CD4-positive, alpha-beta T cell (primary cell): ENCODE data around the gene LILRB1. TPM values are rescaled to one million over a fixed set of nuclear protein-coding genes. Genes with fewer than 3 reads are reported as not detected.
"Not testable (repeated sequence)": the region's sequence is repeated elsewhere in the genome, so short reads cannot be mapped to it uniquely, and the experiment has no call there.

Source experiments
- ATAC-seq: fragments of 200-7000 bp; cut with Tn5 transposase; one replicate; pipeline ENCODE4 v1.10.0; 2022; ENCODE audit warnings: mild to moderate bottlenecking; ENCODE audit not compliant: poor library complexity
- CTCF ChIA-PET: fragments of 350-600 bp; sonication (Branson Sonifier 250); formaldehyde crosslinking; loops from one replicate; lab custom pipeline; 2021; ENCODE audit warnings: antibody characterized with exemption, inconsistent platforms; lab: Charles Lee
- POLR2A ChIA-PET: fragments of 350-600 bp; sonication (Branson Sonifier 250); formaldehyde crosslinking; loops from one replicate; lab custom pipeline; 2021; ENCODE audit warnings: antibody characterized with exemption, inconsistent platforms; lab: Charles Lee
- DNase-seq, 14 experiments: peaks; one replicate each; pipeline ENCODE4 v3.0.0-alpha.2; 2013 to 2020; ENCODE audit warnings: mixed read lengths in 2 of 14
- H3K27ac ChIP-seq, 2 donors: one replicate each; pipeline versions ENCODE4 v1.5.1 to v1.7.0; 2013; ENCODE audit warnings: low read length in 2 of 2, low read depth in 1 of 2, mild to moderate bottlenecking in 1 of 2
- H3K27me3 ChIP-seq, 2 experiments: 1 replicate in 1 of 2; 2 replicates in 1 of 2; pipeline versions ENCODE4 v1.6.1 to v1.7.0; 2013; ENCODE audit warnings: low read length in 2 of 2, control low read depth in 1 of 2, mild to moderate bottlenecking in 1 of 2, moderate library complexity in 1 of 2; ENCODE audit not compliant: insufficient read depth in 2 of 2, control insufficient read depth in 1 of 2
- H3K36me3 ChIP-seq: one replicate; pipeline ENCODE4 v1.6.1; 2013; ENCODE audit warnings: low read length, control low read depth; ENCODE audit not compliant: insufficient read depth
- H3K4me1 ChIP-seq: one replicate; pipeline ENCODE4 v1.6.1; 2013; ENCODE audit warnings: low read length, control low read depth; ENCODE audit not compliant: insufficient read depth
- H3K4me3 ChIP-seq: one replicate; pipeline ENCODE4 v1.5.1; 2013; ENCODE audit warnings: mild to moderate bottlenecking, low read length, moderate library complexity
- H3K9me3 ChIP-seq, 2 experiments: 1 replicate in 1 of 2; 2 replicates in 1 of 2; pipeline versions ENCODE4 v1.6.1 to v1.7.0; 2013; ENCODE audit warnings: low read length in 2 of 2, mild to moderate bottlenecking in 2 of 2, control low read depth in 1 of 2, moderate library complexity in 1 of 2; ENCODE audit not compliant: control insufficient read depth in 1 of 2, insufficient read depth in 1 of 2
- H3K27ac Mint-ChIP-seq: one replicate; pipeline ENCODE4 v1.8.0; 2020; ENCODE audit warnings: mixed read lengths
- H3K27me3 Mint-ChIP-seq: one replicate; pipeline ENCODE4 v1.8.0; 2021; ENCODE audit warnings: mixed read lengths
- H3K36me3 Mint-ChIP-seq: one replicate; pipeline ENCODE4 v1.8.0; 2021; ENCODE audit warnings: low read depth, mixed read lengths
- H3K4me1 Mint-ChIP-seq: one replicate; pipeline ENCODE4 v1.8.0; 2021; ENCODE audit warnings: low read depth, mixed read lengths
- H3K4me3 Mint-ChIP-seq: one replicate; pipeline ENCODE4 v1.8.0; 2020; ENCODE audit warnings: mild to moderate bottlenecking, mixed read lengths
- H3K9me3 Mint-ChIP-seq: one replicate; pipeline ENCODE4 v1.8.0; 2020; ENCODE audit warnings: mixed read lengths
- intact Hi-C, 2 experiments: fragments of 100-400 bp; cut with DNase I in 1 of 2; cut with micrococcal nuclease in 1 of 2; formaldehyde crosslinking; loops; one replicate each; pipeline versions ENCODE4 v1.15.1 to v1.9.0; 2023 to 2025; cut with DNase I, micrococcal nuclease
- polyA plus RNA-seq, 2 donors: library from polyadenylated mRNA; unstranded; fragments of 120-200 nt; gene quantifications; one replicate each; pipeline ENCODE4 v1.2.1, GENCODE V29; 2013
- total RNA-seq, 174 experiments: library from RNA in 2 of 174; stranded (reverse) in 2 of 174; gene quantifications; one replicate each; pipeline ENCODE4 v1.2.3 and lab custom pipeline; 2021 to 2026
- TF ChIP-seq, protein P1 (sequence below): fragments of 200-600 bp; IDR thresholded peaks from one replicate; pipeline ENCODE4 v1.8.0; 2022; ENCODE audit warnings: antibody characterized with exemption, mild to moderate bottlenecking

Gene LILRB1
- total RNA-seq (under 1 TPM; 0.22 to 0.38 TPM), total RNA-seq (lab: John Stamatoyannopoulos, UW) (0 to 7.1 (median 0.43) reads per million in 172 experiments)
- polyA plus RNA-seq (2013, experiment 1 of 2) = 12.4 TPM
- 10.5 TPM for polyA plus RNA-seq (2013, experiment 2 of 2)

- H3K36me3 Mint-ChIP-seq, H3K27ac Mint-ChIP-seq, H3K4me1 Mint-ChIP-seq, CTCF ChIA-PET, H3K4me1 ChIP-seq, H3K9me3 ChIP-seq, POLR2A ChIA-PET, H3K9me3 Mint-ChIP-seq, ATAC-seq, H3K27ac ChIP-seq, H3K36me3 ChIP-seq, H3K4me3 Mint-ChIP-seq: not testable (repeated sequence)
- peaks cover 57% of the 10 kb centered on the region for H3K27me3 Mint-ChIP-seq
- DNase-seq = peak in 1 of 14 experiments; percentile 29
- H3K4me3 ChIP-seq = peak within 1 kb of the TSS; percentile 13
- peaks cover 12 to 15% of the 10 kb centered on the region in 2 experiments for H3K27me3 ChIP-seq
- intact Hi-C loops = loop anchor here in 1 of 2 experiments (5.0 kb wide), 1 partner anchor 333 kb away; no protein-coding TSS in a partner anchor
These were observed at the start of gene LILRB1 for GRCh38 chr19:54630262-54630661. Gene LILRB1, plus strand, starts transcription at chr19:54630484. Its CDS starts 590 bp downstream, at chr19:54631074.

- no peak for ATAC-seq
- Histone ChIP-seq H3K27ac (no peak overlapping the region), H3K4me3 (no peak overlapping the region), H3K4me1 (no peaks in the 10 kb centered on the region), H3K27me3 (peaks cover 9 to 16% of the 10 kb centered on the region in 2 experiments), H3K9me3 (peaks cover 5 to 13% of the 10 kb centered on the region in 2 experiments), H3K36me3 (no peaks in the 10 kb centered on the region)
- Mint-ChIP-seq H3K4me3 (no peak overlapping the region), H3K27me3 (peaks cover 56% of the 10 kb centered on the region), H3K9me3 (peaks cover 12% of the 10 kb centered on the region), H3K36me3 (no peaks in the 10 kb centered on the region), H3K4me1 (no peaks in the 10 kb centered on the region), H3K27ac (no peak overlapping the region)
- ChIA-PET POLR2A (no interaction called here), CTCF (no interaction called here)
- intact Hi-C loops = no loop called here
- no peak for DNase-seq
- TF ChIP-seq, protein P1, sequence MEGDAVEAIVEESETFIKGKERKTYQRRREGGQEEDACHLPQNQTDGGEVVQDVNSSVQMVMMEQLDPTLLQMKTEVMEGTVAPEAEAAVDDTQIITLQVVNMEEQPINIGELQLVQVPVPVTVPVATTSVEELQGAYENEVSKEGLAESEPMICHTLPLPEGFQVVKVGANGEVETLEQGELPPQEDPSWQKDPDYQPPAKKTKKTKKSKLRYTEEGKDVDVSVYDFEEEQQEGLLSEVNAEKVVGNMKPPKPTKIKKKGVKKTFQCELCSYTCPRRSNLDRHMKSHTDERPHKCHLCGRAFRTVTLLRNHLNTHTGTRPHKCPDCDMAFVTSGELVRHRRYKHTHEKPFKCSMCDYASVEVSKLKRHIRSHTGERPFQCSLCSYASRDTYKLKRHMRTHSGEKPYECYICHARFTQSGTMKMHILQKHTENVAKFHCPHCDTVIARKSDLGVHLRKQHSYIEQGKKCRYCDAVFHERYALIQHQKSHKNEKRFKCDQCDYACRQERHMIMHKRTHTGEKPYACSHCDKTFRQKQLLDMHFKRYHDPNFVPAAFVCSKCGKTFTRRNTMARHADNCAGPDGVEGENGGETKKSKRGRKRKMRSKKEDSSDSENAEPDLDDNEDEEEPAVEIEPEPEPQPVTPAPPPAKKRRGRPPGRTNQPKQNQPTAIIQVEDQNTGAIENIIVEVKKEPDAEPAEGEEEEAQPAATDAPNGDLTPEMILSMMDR = no peak
These were observed 43.9 kb upstream of the LILRB1 start for GRCh38 chr19:54586397-54586796.

DNA sequence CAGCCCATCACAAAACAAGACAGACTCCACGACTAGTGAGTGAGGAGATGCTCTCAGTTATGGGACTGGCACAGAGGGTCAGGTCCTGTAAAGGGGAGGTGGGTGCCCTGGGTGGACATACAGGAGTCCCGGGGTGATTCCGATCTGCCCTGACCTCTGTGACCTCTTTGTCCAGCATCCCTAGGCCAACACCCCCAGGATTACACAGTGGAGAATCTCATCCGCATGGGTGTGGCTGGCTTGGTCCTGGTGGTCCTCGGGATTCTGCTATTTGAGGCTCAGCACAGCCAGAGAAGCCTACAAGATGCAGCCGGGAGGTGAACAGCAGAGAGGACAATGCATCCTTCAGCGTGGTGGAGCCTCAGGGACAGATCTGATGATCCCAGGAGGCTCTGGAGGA lies 43.3 kb upstream of the LILRB1 start:
- H3K9me3 ChIP-seq = peaks cover 5 to 13% of the 10 kb centered on the region in 2 experiments
- CTCF ChIA-PET = no interaction called here
- POLR2A ChIA-PET = no interaction called here
- no peak overlapping the region for H3K4me3 ChIP-seq
- H3K4me1 Mint-ChIP-seq = no peaks in the 10 kb centered on the region
- H3K27me3 ChIP-seq = peaks cover 9 to 17% of the 10 kb centered on the region in 2 experiments
- TF ChIP-seq, protein P1 = no peak
- no peaks in the 10 kb centered on the region for H3K4me1 ChIP-seq
- no peaks in the 10 kb centered on the region for H3K36me3 ChIP-seq
- DNase-seq (no peak), ATAC-seq (no peak)
- H3K27ac Mint-ChIP-seq = no peak overlapping the region
- H3K4me3 Mint-ChIP-seq = no peak overlapping the region
- H3K27ac ChIP-seq = no peak overlapping the region
- H3K9me3 Mint-ChIP-seq = peaks cover 12% of the 10 kb centered on the region
- H3K36me3 Mint-ChIP-seq = no peaks in the 10 kb centered on the region
- intact Hi-C loops = no loop called here
- H3K27me3 Mint-ChIP-seq = peaks cover 60% of the 10 kb centered on the region

- H3K4me1 ChIP-seq, H3K4me3 Mint-ChIP-seq, H3K9me3 ChIP-seq, intact Hi-C loops, H3K36me3 Mint-ChIP-seq, H3K9me3 Mint-ChIP-seq, H3K27ac ChIP-seq, H3K4me1 Mint-ChIP-seq, H3K36me3 ChIP-seq, ATAC-seq, H3K27ac Mint-ChIP-seq, POLR2A ChIA-PET, CTCF ChIA-PET: not testable (repeated sequence)
- DNase-seq = peak in 2 of 14 experiments; percentile 10 to 32
- Histone ChIP-seq H3K27me3 (peaks cover 8 to 16% of the 10 kb centered on the region in 2 experiments), H3K4me3 (peak within 1 kb of the TSS; percentile 33)
- peaks cover 40% of the 10 kb centered on the region for H3K27me3 Mint-ChIP-seq
These were observed 36.8 kb upstream of the LILRB1 start, which contains the start of gene LILRA1 for GRCh38 chr19:54593445-54593844. Gene LILRA1, plus strand, starts transcription at chr19:54593632. Its CDS starts 613 bp downstream, at chr19:54594245.

DNA sequence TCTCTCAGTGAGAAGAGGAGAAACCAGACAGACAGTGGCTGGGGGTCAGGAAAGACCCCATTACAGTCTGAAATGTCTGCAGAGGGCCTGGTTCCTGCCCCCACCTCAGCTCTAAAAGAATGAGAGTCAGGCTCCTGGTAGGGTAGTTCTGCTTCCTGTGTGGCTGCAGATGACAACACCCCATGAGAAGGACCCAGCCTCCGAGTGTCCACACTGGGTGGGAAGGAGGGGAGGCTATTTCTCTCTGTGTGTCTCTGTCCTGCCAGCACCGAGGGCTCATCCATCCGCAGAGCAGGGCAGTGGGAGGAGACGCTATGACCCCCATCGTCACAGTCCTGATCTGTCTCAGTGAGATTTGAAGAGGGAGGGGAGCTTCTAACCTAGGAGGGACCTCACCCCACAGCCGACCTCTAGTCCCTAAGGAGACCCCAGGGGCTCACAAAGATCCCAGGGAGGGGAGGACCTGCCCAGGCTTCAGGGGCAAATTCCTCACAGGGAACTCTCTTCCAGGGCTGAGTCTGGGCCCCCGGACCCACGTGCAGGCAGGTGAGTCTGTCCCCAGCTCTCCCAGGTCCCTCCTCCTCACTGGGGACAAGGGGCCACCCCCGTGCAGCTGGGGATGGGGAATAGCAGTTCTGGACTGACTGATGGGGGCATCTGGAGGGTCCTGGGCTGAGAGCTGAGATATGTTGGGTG lies 36.2 kb upstream of the LILRB1 start:
- H3K27me3 ChIP-seq = peaks cover 8 to 16% of the 10 kb centered on the region in 2 experiments
- ATAC-seq, H3K36me3 Mint-ChIP-seq, H3K9me3 ChIP-seq, H3K4me3 Mint-ChIP-seq, H3K36me3 ChIP-seq, H3K4me1 Mint-ChIP-seq, CTCF ChIA-PET, POLR2A ChIA-PET, H3K4me1 ChIP-seq, H3K27ac ChIP-seq, DNase-seq, H3K27ac Mint-ChIP-seq, intact Hi-C loops, H3K9me3 Mint-ChIP-seq: not testable (repeated sequence)
- peak overlapping the region; percentile 33 for H3K4me3 ChIP-seq
- peaks cover 36% of the 10 kb centered on the region for H3K27me3 Mint-ChIP-seq
